H1 (cell line): ENCODE data around the gene SIMC1. TPM values are rescaled to one million over a fixed set of nuclear protein-coding genes. Genes with fewer than 3 reads are reported as not detected.

Experiments used
- CBX5 ChIP-seq: fragments of 300-800, 300-1000 bp; sonication (generic); IDR thresholded peaks from 2 replicates; pipeline ENCODE4 v1.7.1; 2016; ENCODE audit warnings: antibody characterized with exemption, low read length, low read depth
- CHD1 ChIP-seq: IDR thresholded peaks from 2 replicates; pipeline ENCODE4 v1.6.1; 2012; ENCODE audit warnings: low read depth, low read length, improper control_type of control experiment
- PHF8 ChIP-seq: fragments of 200-600 bp; sonication (generic); conservative IDR thresholded peaks from 2 replicates; pipeline ENCODE4 v1.7.1; 2012; ENCODE audit warnings: low read depth, mild to moderate bottlenecking, inconsistent platforms, low read length, moderate library complexity
- RFX5 ChIP-seq: IDR thresholded peaks from 2 replicates; pipeline ENCODE4 v1.6.1; 2011; ENCODE audit warnings: low read depth, low read length, improper control_type of control experiment, borderline replicate concordance
- polyA plus RNA-seq, 7 experiments: library from polyadenylated mRNA; depleted of rRNA in 3 of 7; stranded (reverse) in 5 of 7; unstranded in 2 of 7; fragments of >200 nt in 5 of 7; fragments of 200-250 nt in 2 of 7; gene quantifications; 1 replicate in 5 of 7; 2 replicates in 1 of 7; 4 replicates in 1 of 7; pipeline versions ENCODE4 v1.2.1 to v1.2.3, GENCODE V29; 2011 to 2013; ENCODE audit warnings: missing spikeins in 2 of 7, mixed read lengths in 2 of 7
- total RNA-seq: library from RNA; stranded (reverse); fragmentation: NEBNext Ultra II Directional; extraction: Animal tissue kit (Norgen Biotek cat#: 25700); gene quantifications from 2 replicates; pipeline ENCODE4 v1.2.1, GENCODE V29; 2021

Gene SIMC1
- total and polyA plus RNA-seq, 2 of the 8 experiments (the other 6 are each of a cell fraction or from before 2014, with no cell fraction given) = 12.3 to 21.2 TPM

- TF ChIP-seq RFX5 (no peak), CBX5 (no peak), PHF8 (no peak), CHD1 (no peak)
These were observed 133.7 kb downstream of the SIMC1 start (continued) for GRCh38 chr5:176371621-176372539.
